CD4-positive, alpha-beta memory T cell (primary cell): Measurements from ENCODE around the gene OR2T6. TPM values are rescaled to one million over a fixed set of nuclear protein-coding genes. Genes with fewer than 3 reads are reported as not detected.
"Not testable (repeated sequence)": the region's sequence is repeated elsewhere in the genome, so short reads cannot be mapped to it uniquely, and the experiment has no call there.

Experiments
- CTCF ChIA-PET: fragments of 350-600 bp; sonication (Branson Sonifier 250); formaldehyde crosslinking; loops from one replicate; lab custom pipeline; 2021; ENCODE audit warnings: inconsistent platforms; ENCODE audit not compliant: partially characterized antibody; lab: Charles Lee
- POLR2A ChIA-PET: fragments of 350-600 bp; sonication (Branson Sonifier 250); formaldehyde crosslinking; loops from one replicate; lab custom pipeline; 2021; ENCODE audit not compliant: partially characterized antibody; lab: Charles Lee
- DNase-seq, 5 donors: peaks; one replicate each; pipeline versions ENCODE4 v3.0.0 to v3.0.0-alpha.2; 2020 to 2022; ENCODE audit warnings: mixed read lengths in 1 of 5
- H3K27ac ChIP-seq: one replicate; pipeline ENCODE4 v1.7.0; 2013; ENCODE audit warnings: low read depth, low read length
- H3K27me3 ChIP-seq: 2 replicates; pipeline ENCODE4 v1.7.0; 2013; ENCODE audit warnings: mild to moderate bottlenecking, low read length, moderate library complexity; ENCODE audit not compliant: insufficient read depth
- H3K36me3 ChIP-seq: 2 replicates; pipeline ENCODE4 v1.7.0; 2013; ENCODE audit warnings: mild to moderate bottlenecking, low read length, moderate library complexity; ENCODE audit not compliant: insufficient read depth
- H3K4me1 ChIP-seq: 2 replicates; pipeline ENCODE4 v1.7.0; 2013; ENCODE audit warnings: mild to moderate bottlenecking, low read length, moderate library complexity; ENCODE audit not compliant: insufficient read depth
- H3K4me3 ChIP-seq, 2 donors: one replicate each; pipeline ENCODE4 v1.7.0; 2013; ENCODE audit warnings: low read length in 2 of 2, mild to moderate bottlenecking in 1 of 2
- H3K9me3 ChIP-seq, 2 donors: one replicate each; pipeline ENCODE4 v1.7.0; 2013; ENCODE audit warnings: low read length in 2 of 2, control low read depth in 1 of 2; ENCODE audit not compliant: control insufficient read depth in 1 of 2
- H3K27ac Mint-ChIP-seq, 7 donors: one replicate each; pipeline ENCODE4 v1.8.0; 2020 to 2021; ENCODE audit warnings: mixed read lengths in 7 of 7, mild to moderate bottlenecking in 6 of 7, inconsistent platforms in 3 of 7, moderate library complexity in 3 of 7
- H3K27me3 Mint-ChIP-seq, 2 donors: one replicate each; pipeline ENCODE4 v1.8.0; 2020 to 2021; ENCODE audit warnings: mixed read lengths in 2 of 2
- H3K36me3 Mint-ChIP-seq, 2 donors: one replicate each; pipeline ENCODE4 v1.8.0; 2020 to 2021; ENCODE audit warnings: mixed read lengths in 2 of 2, inconsistent platforms in 1 of 2, mild to moderate bottlenecking in 1 of 2
- H3K4me1 Mint-ChIP-seq, 4 donors: one replicate each; pipeline ENCODE4 v1.8.0; 2020 to 2021; ENCODE audit warnings: mixed read lengths in 4 of 4, mild to moderate bottlenecking in 1 of 4
- H3K4me3 Mint-ChIP-seq, 8 donors: one replicate each; pipeline ENCODE4 v1.8.0; 2020 to 2021; ENCODE audit warnings: mixed read lengths in 8 of 8, mild to moderate bottlenecking in 7 of 8, moderate library complexity in 6 of 8, inconsistent platforms in 3 of 8
- H3K9me3 Mint-ChIP-seq, 8 donors: one replicate each; pipeline ENCODE4 v1.8.0; 2020 to 2021; ENCODE audit warnings: mixed read lengths in 8 of 8, mild to moderate bottlenecking in 5 of 8, inconsistent platforms in 3 of 8, moderate library complexity in 1 of 8
- intact Hi-C: fragments of 100-400 bp; cut with micrococcal nuclease; formaldehyde crosslinking; loops from one replicate; pipeline ENCODE4 v1.15.1; 2023
- polyA plus RNA-seq, 2 donors: library from polyadenylated mRNA; unstranded; fragments of 300-500 nt; fragmentation: Illumina TruSeq; gene quantifications; one replicate each; pipeline ENCODE4 v1.2.3, GENCODE V29; 2021
- total RNA-seq, 2 experiments: library from RNA; stranded (reverse); gene quantifications; one replicate each; pipeline ENCODE4 v1.2.3, GENCODE V29; 2021

Gene OR2T6
- total and polyA plus RNA-seq, 4 experiments from 2014 or later: not detected

- H3K27ac Mint-ChIP-seq: no peak overlapping the region
- CTCF ChIA-PET: no interaction called here
- intact Hi-C loops: no loop called here
Observed at GRCh38 chr1:248406721-248407692, 31.5 kb downstream of the OR2T6 start.

GRCh38 chr1:248416226-248416625 is 40.7 kb downstream of the OR2T6 start:
- H3K36me3 ChIP-seq: no peaks in the 10 kb centered on the region
- intact Hi-C loops: no loop called here

More at GRCh38 chr1:248406721-248407692, 31.5 kb downstream of the OR2T6 start:
- Mint-ChIP-seq H3K4me3 (no peak overlapping the region), H3K36me3 (no peaks in the 10 kb centered on the region), H3K27me3 (no peaks in the 10 kb centered on the region), H3K9me3 (peaks cover 0 to 21% (median 15%) of the 10 kb centered on the region in 8 donors), H3K4me1 (no peaks in the 10 kb centered on the region)
- no peak for DNase-seq
- POLR2A ChIA-PET: no interaction called here
- H3K36me3 ChIP-seq: no peaks in the 10 kb centered on the region
- H3K27ac ChIP-seq: no peak overlapping the region
- H3K27me3 ChIP-seq: no peaks in the 10 kb centered on the region
- H3K4me1 ChIP-seq: no peaks in the 10 kb centered on the region
- H3K4me3 ChIP-seq: no peak overlapping the region
- no peaks in the 10 kb centered on the region for H3K9me3 ChIP-seq

GRCh38 chr1:248417854-248418253 is 42.3 kb downstream of the OR2T6 start:
- CTCF ChIA-PET: interaction anchor here (1.1 to 1.7 kb wide), 2 partner anchors 13 to 201 kb away, joined by 3 to 6 read pairs; no protein-coding TSS in a partner anchor
- Histone ChIP-seq H3K36me3 (no peaks in the 10 kb centered on the region), H3K4me3 (no peak overlapping the region), H3K4me1 (peaks cover 21% of the 10 kb centered on the region), H3K27ac (no peak overlapping the region), H3K9me3 (no peaks in the 10 kb centered on the region), H3K27me3 (no peaks in the 10 kb centered on the region)
- Mint-ChIP-seq H3K27me3 (no peaks in the 10 kb centered on the region), H3K4me1 (peaks cover 15 to 31% (median 23%) of the 10 kb centered on the region in 4 donors), H3K27ac (peak overlapping the region in 1 of 7 donors; percentile 76), H3K4me3 (peak overlapping the region in 1 of 8 donors; percentile 20), H3K36me3 (peaks cover 4 to 5% of the 10 kb centered on the region in 2 donors), H3K9me3 (peaks cover 0 to 27% (median 16%) of the 10 kb centered on the region in 8 donors)
- intact Hi-C loops: no loop called here
- POLR2A ChIA-PET: no interaction called here
- DNase-seq: no peak

More at GRCh38 chr1:248416226-248416625, 40.7 kb downstream of the OR2T6 start:
- Mint-ChIP-seq H3K4me1 (peaks cover 15 to 31% (median 23%) of the 10 kb centered on the region in 4 donors), H3K27ac (peak overlapping the region in 1 of 7 donors; percentile 1), H3K4me3 (no peak overlapping the region), H3K27me3 (no peaks in the 10 kb centered on the region), H3K9me3 (peaks cover 0 to 25% (median 12%) of the 10 kb centered on the region in 8 donors), H3K36me3 (peaks cover 4% of the 10 kb centered on the region in 2 donors)
- POLR2A ChIA-PET: no interaction called here
- H3K4me3 ChIP-seq: no peak overlapping the region
- no peaks in the 10 kb centered on the region for H3K9me3 ChIP-seq
- peaks cover 21% of the 10 kb centered on the region for H3K4me1 ChIP-seq
- H3K27ac ChIP-seq: no peak overlapping the region
- H3K27me3 ChIP-seq: no peaks in the 10 kb centered on the region
- CTCF ChIA-PET: no interaction called here
- no peak for DNase-seq

GRCh38 chr1:248421384-248421783 is 45.8 kb downstream of the OR2T6 start:
- H3K9me3 ChIP-seq: no peaks in the 10 kb centered on the region
- no peaks in the 10 kb centered on the region for H3K36me3 ChIP-seq
- ChIA-PET CTCF (no interaction called here), POLR2A (no interaction called here)
- no peak for DNase-seq
- H3K27me3 ChIP-seq: no peaks in the 10 kb centered on the region
- Mint-ChIP-seq H3K4me1 (peaks cover 9 to 26% (median 16%) of the 10 kb centered on the region in 4 donors), H3K36me3 (peaks cover 4 to 5% of the 10 kb centered on the region in 2 donors), H3K9me3 (peaks cover 0 to 32% (median 17%) of the 10 kb centered on the region in 8 donors), H3K4me3 (no peak overlapping the region), H3K27me3 (no peaks in the 10 kb centered on the region), H3K27ac (no peak overlapping the region)
- intact Hi-C loops: no loop called here
- no peak overlapping the region for H3K27ac ChIP-seq
- H3K4me3 ChIP-seq: no peak overlapping the region
- peaks cover 21% of the 10 kb centered on the region for H3K4me1 ChIP-seq

- H3K27me3 ChIP-seq, H3K9me3 ChIP-seq, H3K4me1 ChIP-seq, CTCF ChIA-PET, H3K27ac ChIP-seq, H3K27me3 Mint-ChIP-seq, DNase-seq, H3K4me1 Mint-ChIP-seq, H3K9me3 Mint-ChIP-seq, intact Hi-C loops, H3K4me3 ChIP-seq, H3K36me3 Mint-ChIP-seq, POLR2A ChIA-PET, H3K36me3 ChIP-seq, H3K27ac Mint-ChIP-seq, H3K4me3 Mint-ChIP-seq: not testable (repeated sequence)
Observed at GRCh38 chr1:248427526-248428191, 52.1 kb downstream of the OR2T6 start.

- H3K36me3 ChIP-seq, H3K27ac ChIP-seq, DNase-seq, H3K4me3 Mint-ChIP-seq, CTCF ChIA-PET, H3K9me3 Mint-ChIP-seq, H3K27me3 ChIP-seq, H3K27me3 Mint-ChIP-seq, H3K4me1 Mint-ChIP-seq, H3K4me3 ChIP-seq, H3K36me3 Mint-ChIP-seq, H3K27ac Mint-ChIP-seq, H3K9me3 ChIP-seq, POLR2A ChIA-PET, H3K4me1 ChIP-seq, intact Hi-C loops: not testable (repeated sequence)
Observed at GRCh38 chr1:248428192-248428533, 52.6 kb downstream of the OR2T6 start.

- H3K27me3 ChIP-seq, intact Hi-C loops, H3K9me3 Mint-ChIP-seq, DNase-seq, H3K36me3 Mint-ChIP-seq, CTCF ChIA-PET, H3K4me1 Mint-ChIP-seq, H3K27ac ChIP-seq, H3K4me3 Mint-ChIP-seq, H3K4me1 ChIP-seq, H3K27me3 Mint-ChIP-seq, H3K4me3 ChIP-seq, H3K9me3 ChIP-seq, H3K36me3 ChIP-seq, POLR2A ChIA-PET: not testable (repeated sequence)
- peak overlapping the region in 1 of 7 donors; percentile 39 for H3K27ac Mint-ChIP-seq
Observed at GRCh38 chr1:248431683-248432082, 56.1 kb downstream of the OR2T6 start.
